Neural cell (in vitro differentiated cells): ENCODE data around the gene SCARB2. TPM values are rescaled to one million over a fixed set of nuclear protein-coding genes. Genes with fewer than 3 reads are reported as not detected.

Source experiments
- H2AFZ ChIP-seq: fragments of 200-600, 300-800 bp; sonication (generic), shearing (Covaris generic); 2 replicates; pipeline ENCODE4 v1.6.0; 2014; ENCODE audit warnings: low read depth, mild to moderate bottlenecking, antibody characterized with exemption, low read length, moderate library complexity
- H3F3A ChIP-seq: fragments of 200-600 bp; shearing (Covaris generic); 2 replicates; pipeline ENCODE4 v1.6.1; 2016; ENCODE audit warnings: mild to moderate bottlenecking, moderate library complexity, mixed read lengths, antibody characterized with exemption, low read length; ENCODE audit not compliant: insufficient read depth, poor library complexity, severe bottlenecking
- H3K27ac ChIP-seq: fragments of 200-600, 300-800 bp; sonication (generic), shearing (Covaris generic); 2 replicates; pipeline ENCODE4 v1.5.1; 2014; ENCODE audit warnings: mild to moderate bottlenecking, low read length, moderate library complexity
- H3K27me3 ChIP-seq: fragments of 300-800, 200-600 bp; sonication (generic), shearing (Covaris generic); 2 replicates; pipeline ENCODE4 v1.6.0; 2014; ENCODE audit warnings: mild to moderate bottlenecking, low read depth, low read length, moderate library complexity; ENCODE audit not compliant: insufficient read depth
- H3K36me3 ChIP-seq: fragments of 300-800, 200-600 bp; sonication (generic), shearing (Covaris generic); 2 replicates; pipeline ENCODE4 v1.5.1; 2014; ENCODE audit warnings: mild to moderate bottlenecking, antibody characterized with exemption, low read length, moderate library complexity; ENCODE audit not compliant: insufficient read depth
- H3K4me2 ChIP-seq: fragments of 300-800, 200-600 bp; sonication (generic), shearing (Covaris generic); 2 replicates; pipeline ENCODE4 v1.6.0; 2014; ENCODE audit warnings: mild to moderate bottlenecking, low read length
- H3K4me3 ChIP-seq: fragments of 300-800, 200-600 bp; sonication (generic), shearing (Covaris generic); 2 replicates; pipeline ENCODE4 v1.5.1; 2014; ENCODE audit warnings: mild to moderate bottlenecking, low read length, moderate library complexity
- H3K79me2 ChIP-seq: fragments of 200-600 bp; shearing (Covaris generic); replicated peaks from 2 replicates; pipeline ENCODE4 v1.6.0; 2014; ENCODE audit warnings: mild to moderate bottlenecking, low read length, moderate library complexity; ENCODE audit not compliant: insufficient read depth
- H3K9ac ChIP-seq: fragments of 300-800, 200-600 bp; sonication (generic), shearing (Covaris generic); 2 replicates; pipeline ENCODE4 v1.6.1; 2016; ENCODE audit warnings: mild to moderate bottlenecking, low read length, mixed read lengths
- H3K9me2 ChIP-seq: fragments of 200-600 bp; shearing (Covaris generic); 2 replicates; pipeline ENCODE4 v1.6.1; 2016; ENCODE audit warnings: mild to moderate bottlenecking, low read length, mixed read lengths; ENCODE audit not compliant: insufficient read depth
- H3K9me3 ChIP-seq: fragments of 200-600, 300-800 bp; sonication (generic), shearing (Covaris generic); 2 replicates; pipeline ENCODE4 v1.6.1; 2016; ENCODE audit warnings: mild to moderate bottlenecking, mixed run types, low read length, moderate library complexity, mixed read lengths
- H4K20me1 ChIP-seq: fragments of 200-600 bp; shearing (Covaris generic); 2 replicates; pipeline ENCODE4 v1.6.1; 2016; ENCODE audit warnings: mild to moderate bottlenecking, mixed run types; ENCODE audit not compliant: insufficient read depth
- CTCF ChIP-seq: fragments of 450-650 bp; IDR thresholded peaks from 2 replicates; pipeline ENCODE4 v1.5.1; 2014; ENCODE audit warnings: antibody characterized with exemption, mild to moderate bottlenecking, moderate library complexity; ENCODE audit not compliant: poor library complexity, severe bottlenecking
- EP300 ChIP-seq: fragments of 450-650 bp; conservative IDR thresholded peaks from 2 replicates; pipeline ENCODE4 v1.6.1; 2014; ENCODE audit warnings: antibody characterized with exemption, mild to moderate bottlenecking, moderate library complexity; ENCODE audit not compliant: poor library complexity, severe bottlenecking
- EZH2 ChIP-seq: fragments of 200-600, 300-800 bp; shearing (Covaris generic), sonication (generic); IDR thresholded peaks from 2 replicates; pipeline ENCODE4 v1.6.1; 2014; ENCODE audit warnings: antibody characterized with exemption, low read length, borderline replicate concordance, mild to moderate bottlenecking; ENCODE audit not compliant: insufficient read depth, poor library complexity, severe bottlenecking
- MXI1 ChIP-seq: fragments of 450-650 bp; conservative IDR thresholded peaks from 2 replicates; pipeline ENCODE4 v1.6.1; 2014; ENCODE audit warnings: antibody characterized with exemption, mild to moderate bottlenecking; ENCODE audit not compliant: poor library complexity, severe bottlenecking
- POLR2AphosphoS5 ChIP-seq: IDR thresholded peaks from 2 replicates; pipeline ENCODE4 v1.6.1; 2012
- RAD21 ChIP-seq: fragments of 450-650 bp; conservative IDR thresholded peaks from 2 replicates; pipeline ENCODE4 v1.6.1; 2014; ENCODE audit warnings: antibody characterized with exemption, mild to moderate bottlenecking, moderate library complexity
- REST ChIP-seq: IDR thresholded peaks from 2 replicates; pipeline ENCODE4 v1.6.1; 2012; ENCODE audit warnings: borderline replicate concordance
- SMC3 ChIP-seq: fragments of 450-650 bp; conservative IDR thresholded peaks from 2 replicates; pipeline ENCODE4 v1.6.1; 2014; ENCODE audit warnings: antibody characterized with exemption, mild to moderate bottlenecking, moderate library complexity; ENCODE audit not compliant: poor library complexity
- TAF1 ChIP-seq: IDR thresholded peaks from 2 replicates; pipeline ENCODE4 v1.6.1; 2012; ENCODE audit warnings: low read depth
- polyA plus RNA-seq: library from polyadenylated mRNA; depleted of rRNA; stranded (reverse); fragments of >200 nt; gene quantifications from 2 replicates; pipeline ENCODE4 v1.2.3, GENCODE V29; 2014

SCARB2 gene
- polyA plus RNA-seq, 1 donor from 2014 or later: 256 TPM

- H3K4me3 ChIP-seq: no peak overlapping the region
- no peak overlapping the region for H3K27ac ChIP-seq
- no peaks in the 10 kb centered on the region for H4K20me1 ChIP-seq
- H3K9ac ChIP-seq: no peak overlapping the region
- no peaks in the 10 kb centered on the region for H3K27me3 ChIP-seq
- peaks cover 10% of the 10 kb centered on the region for H3K79me2 ChIP-seq
- H2AFZ ChIP-seq: no peak overlapping the region
- TF ChIP-seq MXI1 (no peak), POLR2AphosphoS5 (no peak), EZH2 (no peak), SMC3 (no peak), REST (no peak), RAD21 (no peak), EP300 (no peak), TAF1 (no peak), CTCF (no peak)
- H3K9me3 ChIP-seq: no peaks in the 10 kb centered on the region
- peaks cover 19% of the 10 kb centered on the region for H3K36me3 ChIP-seq
- no peaks in the 10 kb centered on the region for H3F3A ChIP-seq
- H3K4me2 ChIP-seq: no peak overlapping the region
- H3K9me2 ChIP-seq: no peaks in the 10 kb centered on the region
These were observed 19.3 kb downstream of the SCARB2 start for GRCh38 chr4:76194325-76194724.

- H2AFZ ChIP-seq: no peak overlapping the region
- no peaks in the 10 kb centered on the region for H3K9me3 ChIP-seq
- H3K4me3 ChIP-seq: no peak overlapping the region
- H3K9ac ChIP-seq: no peak overlapping the region
- TF ChIP-seq MXI1: no peak
- no peak for TF ChIP-seq EP300
- no peak for TF ChIP-seq SMC3
- no peak for TF ChIP-seq POLR2AphosphoS5
- TF ChIP-seq EZH2: no peak
- TF ChIP-seq RAD21: no peak
- no peak for TF ChIP-seq REST
- TF ChIP-seq CTCF: no peak
- no peak for TF ChIP-seq TAF1
- H3K27me3 ChIP-seq: no peaks in the 10 kb centered on the region
- peaks cover 19% of the 10 kb centered on the region for H3K36me3 ChIP-seq
- no peaks in the 10 kb centered on the region for H3K9me2 ChIP-seq
- H3K4me2 ChIP-seq: no peak overlapping the region
- no peaks in the 10 kb centered on the region for H4K20me1 ChIP-seq
- H3K79me2 ChIP-seq: peaks cover 14% of the 10 kb centered on the region
- no peak overlapping the region for H3K27ac ChIP-seq
- H3F3A ChIP-seq: no peaks in the 10 kb centered on the region
These were observed 21.4 kb downstream of the SCARB2 start for GRCh38 chr4:76192236-76192635.
